GM13976 (cell line): Measurements from ENCODE around the gene TBX19.

Experiments used
- DNase-seq: peaks from one replicate; pipeline ENCODE4 v3.0.0; 2012; ENCODE audit warnings: low spot score
- CTCF ChIP-seq: IDR thresholded peaks from 2 replicates; pipeline ENCODE4 v1.5.1; 2012; ENCODE audit warnings: borderline replicate concordance, mild to moderate bottlenecking; ENCODE audit not compliant: insufficient read depth; ENCODE audit errors: extremely low read depth, missing control alignments, control extremely low read depth
- in situ Hi-C: fragments of 300-500 bp; cut with MboI; formaldehyde crosslinking; loops from one replicate; pipeline ENCODE4 v1.12.0; 2022; ENCODE audit warnings: low sequenced_read_pairs, mixed read lengths, inconsistent platforms; ENCODE audit not compliant: unreplicated experiment

Gene TBX19

GRCh38 chr1:168335500-168335899, 54.8 kb downstream of the TBX19 start:
- no peak for DNase-seq
- in situ Hi-C loops: loop anchor here (25.0 kb wide), 1 partner anchor 252 kb away; the partner anchor contains the start of gene XCL1

GRCh38 chr1:168338589-168339503, 58.2 kb downstream of the TBX19 start:
- DNase-seq: no peak
- no peak for TF ChIP-seq CTCF
- in situ Hi-C loops: loop anchor here (25.0 kb wide), 1 partner anchor 248 kb away; the partner anchor contains the start of gene XCL1

More at GRCh38 chr1:168335500-168335899, 54.8 kb downstream of the TBX19 start:
- TF ChIP-seq CTCF: no peak

- no peak for DNase-seq
Measured at GRCh38 chr1:168340781-168341482, 60.3 kb downstream of the TBX19 start.

GRCh38 chr1:168341483-168341975, 60.9 kb downstream of the TBX19 start:
- in situ Hi-C loops: loop anchor here (25.0 kb wide), 1 partner anchor 246 kb away; the partner anchor contains the start of gene XCL1
- no peak for TF ChIP-seq CTCF
- no peak for DNase-seq

More at GRCh38 chr1:168340781-168341482, 60.3 kb downstream of the TBX19 start:
- in situ Hi-C loops: loop anchor here (25.0 kb wide), 1 partner anchor 246 kb away; the partner anchor contains the start of gene XCL1
- no peak for TF ChIP-seq CTCF

- in situ Hi-C loops: loop anchor here (25.0 kb wide), 1 partner anchor 245 kb away; the partner anchor contains the start of gene XCL1
- peak; percentile 54 for DNase-seq
- TF ChIP-seq CTCF: peak; percentile 71
Measured at GRCh38 chr1:168342572-168343280, 62.0 kb downstream of the TBX19 start.

GRCh38 chr1:168343566-168343965, 62.9 kb downstream of the TBX19 start:
- peak; percentile 46 for TF ChIP-seq CTCF
- in situ Hi-C loops: loop anchor here (25.0 kb wide), 1 partner anchor 244 kb away; the partner anchor contains the start of gene XCL1
- DNase-seq: no peak
